ENCODE measurements around the gene MORC2.

MORC2 gene

DNA sequence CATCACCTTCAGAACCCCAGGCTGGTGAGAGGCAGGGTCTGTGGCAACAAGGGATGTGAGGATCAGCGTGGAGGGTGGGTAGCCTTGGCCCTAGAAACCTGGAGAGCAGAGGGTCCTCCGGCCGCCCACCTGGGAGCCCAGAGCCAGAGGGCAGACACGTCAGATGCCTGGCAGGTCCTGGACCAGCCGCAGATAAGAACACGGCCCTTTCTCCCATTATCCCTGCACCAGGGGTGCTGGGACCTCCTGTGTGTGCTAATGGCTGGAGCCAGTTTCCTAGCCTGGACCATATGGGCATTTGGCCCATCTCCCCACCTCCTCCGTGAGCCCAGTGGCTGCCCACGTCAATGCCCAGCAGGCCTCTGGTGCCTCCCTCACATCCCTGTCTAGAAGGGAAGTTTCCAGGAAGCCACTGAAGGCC is 88.4 kb downstream of the MORC2 start:
- TF ChIP-seq, protein P1, sequence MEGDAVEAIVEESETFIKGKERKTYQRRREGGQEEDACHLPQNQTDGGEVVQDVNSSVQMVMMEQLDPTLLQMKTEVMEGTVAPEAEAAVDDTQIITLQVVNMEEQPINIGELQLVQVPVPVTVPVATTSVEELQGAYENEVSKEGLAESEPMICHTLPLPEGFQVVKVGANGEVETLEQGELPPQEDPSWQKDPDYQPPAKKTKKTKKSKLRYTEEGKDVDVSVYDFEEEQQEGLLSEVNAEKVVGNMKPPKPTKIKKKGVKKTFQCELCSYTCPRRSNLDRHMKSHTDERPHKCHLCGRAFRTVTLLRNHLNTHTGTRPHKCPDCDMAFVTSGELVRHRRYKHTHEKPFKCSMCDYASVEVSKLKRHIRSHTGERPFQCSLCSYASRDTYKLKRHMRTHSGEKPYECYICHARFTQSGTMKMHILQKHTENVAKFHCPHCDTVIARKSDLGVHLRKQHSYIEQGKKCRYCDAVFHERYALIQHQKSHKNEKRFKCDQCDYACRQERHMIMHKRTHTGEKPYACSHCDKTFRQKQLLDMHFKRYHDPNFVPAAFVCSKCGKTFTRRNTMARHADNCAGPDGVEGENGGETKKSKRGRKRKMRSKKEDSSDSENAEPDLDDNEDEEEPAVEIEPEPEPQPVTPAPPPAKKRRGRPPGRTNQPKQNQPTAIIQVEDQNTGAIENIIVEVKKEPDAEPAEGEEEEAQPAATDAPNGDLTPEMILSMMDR (conservative IDR thresholded peaks at IDR 0.05; ENCODE audit: low read length) = no peak
- H3K4me3 ChIP-seq (ENCODE audit: low read length) = no peak overlapping the region
- DNase-seq (ENCODE audit: low read depth) = no peak

DNA sequence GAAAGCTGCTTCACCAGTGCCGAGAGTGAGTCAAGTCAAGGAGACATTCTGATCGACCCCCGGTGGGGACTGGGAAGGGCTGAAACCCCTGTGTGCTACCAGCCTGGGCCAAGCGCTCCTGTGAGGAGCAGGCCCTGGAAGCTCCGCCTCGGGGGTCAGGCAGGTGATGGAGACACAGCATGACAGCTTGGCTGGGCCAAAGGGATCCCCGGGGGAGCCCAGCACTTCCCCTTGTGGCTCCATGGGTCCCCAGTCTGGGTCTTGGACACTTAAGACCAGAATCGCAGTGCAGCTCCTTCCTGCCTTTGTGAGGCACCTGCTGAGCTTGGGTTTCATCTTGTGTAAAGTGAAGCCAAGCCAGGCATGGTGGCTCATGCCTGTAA is 89.2 kb downstream of the MORC2 start:
- no peak for DNase-seq (ENCODE audit: low read depth)
- TF ChIP-seq, protein P1 (conservative IDR thresholded peaks at IDR 0.05; ENCODE audit: low read length) = no peak
- no peak overlapping the region for H3K4me3 ChIP-seq (ENCODE audit: low read length)

DNA sequence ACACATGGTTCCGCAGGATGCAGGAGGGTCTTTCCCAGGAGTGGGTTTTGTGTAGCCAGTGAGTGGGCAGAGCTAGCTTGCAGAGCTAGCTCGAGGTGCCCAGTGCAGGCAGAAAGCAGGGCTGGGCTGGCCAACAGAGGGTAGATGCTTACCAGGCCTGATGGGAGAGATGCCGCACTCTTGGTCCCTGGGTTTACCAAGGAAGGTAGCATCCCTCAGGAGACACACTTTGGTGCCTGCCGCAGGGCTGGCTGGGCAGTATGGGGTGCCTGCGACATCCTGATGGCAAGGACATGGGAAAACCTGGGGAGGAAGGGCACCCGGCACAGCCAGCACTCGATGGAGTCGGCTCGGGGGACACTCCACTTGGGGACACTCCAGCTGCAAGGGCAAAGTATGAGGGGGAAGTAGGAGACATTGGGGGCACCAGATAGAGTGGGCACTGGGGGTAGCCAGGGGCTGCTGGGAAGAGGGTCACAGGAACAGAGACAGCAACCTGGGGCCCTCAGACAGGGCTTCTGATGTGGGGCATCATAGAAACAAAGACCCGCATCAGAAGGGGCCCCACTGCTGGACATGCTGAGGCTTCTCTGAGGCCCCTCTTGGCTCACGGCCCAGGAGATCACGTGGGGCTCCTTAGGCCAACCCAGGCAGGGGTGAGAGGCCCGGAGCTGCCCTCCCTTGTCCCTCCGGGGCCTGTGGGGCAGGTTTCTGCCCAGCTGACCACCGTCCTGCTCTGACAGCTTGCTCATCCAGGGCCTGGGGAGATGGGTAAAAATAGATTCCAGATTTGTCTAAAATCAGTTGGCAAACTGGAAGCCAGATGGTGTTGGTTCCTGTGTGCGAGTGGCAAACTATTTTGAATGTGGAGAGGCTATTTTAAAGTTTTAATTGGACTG is 89.8 kb downstream of the MORC2 start:
- DNase-seq (ENCODE audit: low read depth) = no peak
- H3K4me3 ChIP-seq (ENCODE audit: low read length) = no peak overlapping the region
- TF ChIP-seq, protein P1 (conservative IDR thresholded peaks at IDR 0.05; ENCODE audit: low read length) = no peak

DNA sequence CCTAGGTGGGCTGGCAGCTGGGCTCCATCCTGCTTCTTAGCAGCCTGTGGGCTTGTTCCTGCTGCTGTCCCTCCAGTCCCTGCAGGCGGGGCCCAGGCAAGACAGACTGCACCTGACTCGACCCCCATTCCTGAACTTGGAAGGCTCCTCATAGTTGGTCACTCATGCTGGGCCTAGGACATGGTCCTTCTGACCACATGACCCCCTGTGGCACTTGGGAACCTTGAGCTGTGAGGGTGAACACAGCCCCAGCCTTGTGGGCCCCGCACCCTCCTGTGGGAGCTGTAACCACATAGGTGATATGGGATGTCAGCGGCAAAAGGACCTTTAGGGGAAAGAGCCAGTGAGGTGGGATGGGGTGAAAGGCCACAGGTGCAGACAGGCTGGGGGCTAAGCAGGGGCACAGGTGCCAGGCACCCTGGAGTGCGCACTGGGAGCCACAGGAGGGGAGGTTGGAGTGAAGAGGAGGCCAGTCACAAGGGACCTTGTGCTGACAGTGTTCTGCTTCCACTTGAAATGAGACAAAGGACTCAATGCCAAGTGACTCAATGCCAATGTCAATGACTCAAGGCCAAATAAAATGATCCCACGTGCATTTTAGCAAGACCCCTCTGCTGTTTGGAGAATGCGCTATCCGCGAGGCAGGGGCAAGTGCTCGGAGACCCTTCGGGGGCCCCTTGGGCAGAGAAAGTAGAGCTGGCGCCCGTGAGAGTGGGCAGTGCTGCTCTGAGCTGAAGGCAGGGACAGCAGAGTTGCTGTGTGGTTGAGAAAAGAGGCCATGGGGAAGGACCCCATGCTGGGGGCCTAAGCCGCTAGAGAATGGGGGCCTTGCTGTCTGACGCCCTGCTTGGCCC is 90.7 kb downstream of the MORC2 start:
- TF ChIP-seq, protein P1 (conservative IDR thresholded peaks at IDR 0.05; ENCODE audit: low read length) = no peak
- H3K4me3 ChIP-seq (ENCODE audit: low read length) = no peak overlapping the region
- DNase-seq (ENCODE audit: low read depth) = no peak

DNA sequence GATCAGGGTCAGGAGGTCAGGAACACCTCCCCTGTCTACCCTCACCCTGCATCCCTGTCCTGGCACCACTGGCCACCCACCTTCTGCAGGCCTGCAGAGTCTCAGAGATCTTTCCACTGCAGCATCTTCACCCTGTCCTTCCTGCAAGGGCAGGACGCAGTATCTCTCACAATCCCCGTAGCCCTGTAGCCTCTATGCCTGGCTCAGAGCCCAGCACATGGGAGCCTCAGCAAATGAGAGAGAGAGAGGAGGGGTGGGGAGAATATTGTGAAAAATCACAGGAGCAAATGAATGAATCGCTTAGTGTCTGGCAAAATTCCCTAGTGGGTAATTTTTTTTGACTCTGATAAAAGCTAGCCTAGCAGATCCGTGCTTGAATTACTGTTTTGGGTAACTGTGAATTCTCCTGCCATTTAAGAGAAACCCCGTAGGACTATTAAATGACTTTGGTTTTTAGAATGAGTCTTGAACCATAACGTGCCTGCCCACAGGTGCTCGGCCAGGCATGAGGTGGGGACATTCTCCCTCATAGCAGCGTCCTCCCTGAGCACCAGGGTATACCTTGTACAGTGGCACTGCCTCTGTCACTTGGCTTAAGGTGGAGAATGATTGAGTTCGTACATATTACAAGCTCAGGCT is 91.5 kb downstream of the MORC2 start:
- peak; percentile 31 for DNase-seq (ENCODE audit: low read depth)
- no peak overlapping the region for H3K4me3 ChIP-seq (ENCODE audit: low read length)
- TF ChIP-seq, protein P1 (conservative IDR thresholded peaks at IDR 0.05; ENCODE audit: low read length) = no peak

DNA sequence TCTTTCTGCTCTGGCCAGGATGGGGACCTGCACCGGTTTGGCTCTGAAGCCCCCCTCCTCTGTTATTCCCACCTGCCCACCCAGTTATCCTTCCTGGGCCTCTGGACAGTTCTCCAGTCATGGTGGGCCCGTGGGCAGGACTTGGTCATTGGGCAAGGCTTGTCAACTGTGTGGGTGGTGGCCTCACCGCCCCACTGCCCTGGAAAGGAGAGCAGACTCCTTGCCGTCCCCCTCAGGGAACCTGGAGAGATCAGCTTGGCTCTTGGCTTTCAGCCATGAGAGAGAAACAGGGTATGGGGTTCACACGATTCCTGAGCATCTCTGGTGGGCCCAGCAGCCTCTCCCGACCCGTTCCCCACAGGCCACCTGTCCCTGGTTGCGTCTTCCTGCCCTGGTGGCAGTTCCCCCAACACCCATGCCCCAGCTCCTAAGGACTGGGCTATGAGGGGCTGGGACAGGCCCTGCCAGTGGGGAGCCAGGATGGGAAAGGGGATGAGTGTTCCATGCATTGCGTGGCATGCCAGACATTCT is 92.3 kb downstream of the MORC2 start:
- DNase-seq (ENCODE audit: low read depth) = no peak
- H3K4me3 ChIP-seq (ENCODE audit: low read length) = no peak overlapping the region
- TF ChIP-seq, protein P1 (conservative IDR thresholded peaks at IDR 0.05; ENCODE audit: low read length) = no peak

Measured in AG10803 (cell line).